Hematopoietic multipotent progenitor cell treated with erythropoietin and hydrocortisone succinate and interleukin-3 and kit ligand, for 17 days (in vitro differentiated cells): ENCODE data around the gene NSUN5.
"Not testable (repeated sequence)": the region's sequence is repeated elsewhere in the genome, so short reads cannot be mapped to it uniquely, and the experiment has no call there.

ENCODE experiments used
- DNase-seq: peaks from one replicate; pipeline ENCODE4 v3.0.0-alpha.2; 2015; ENCODE audit warnings: low spot score

Gene NSUN5

GRCh38 chr7:73308665-73309214 lies at the start of gene NSUN5:
Gene NSUN5 (minus strand): TSS chr7:73308826. CDS start chr7:73308790, 36 bp downstream.
- DNase-seq, result peak; percentile 53

GRCh38 chr7:73356159-73356558 lies 47.5 kb upstream of the NSUN5 start:
- DNase-seq, result no peak

DNA sequence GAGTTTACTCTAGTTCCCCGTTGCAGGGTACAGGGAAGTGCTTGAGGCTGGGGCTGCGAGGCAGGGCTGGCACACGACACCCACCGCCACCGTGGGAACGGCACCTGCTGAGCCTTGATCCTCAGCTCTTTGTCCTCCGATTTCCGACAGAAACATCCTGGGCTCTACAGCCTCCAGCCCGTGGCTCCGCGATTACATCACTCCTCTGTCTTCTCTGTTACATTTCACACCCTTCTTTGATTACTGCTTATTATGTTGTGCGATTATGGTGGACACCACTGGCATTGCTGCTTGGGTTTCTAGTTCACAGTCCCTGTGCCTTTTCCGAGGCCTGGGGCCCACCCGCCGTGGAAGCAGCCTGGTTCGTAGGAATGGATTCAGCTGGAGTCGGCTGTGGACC lies 46.2 kb upstream of the NSUN5 start:
- DNase-seq, result no peak

GRCh38 chr7:73354196-73354595 lies 45.6 kb upstream of the NSUN5 start:
- no peak for DNase-seq

GRCh38 chr7:73353243-73353642 lies 44.6 kb upstream of the NSUN5 start:
- no peak for DNase-seq

DNA sequence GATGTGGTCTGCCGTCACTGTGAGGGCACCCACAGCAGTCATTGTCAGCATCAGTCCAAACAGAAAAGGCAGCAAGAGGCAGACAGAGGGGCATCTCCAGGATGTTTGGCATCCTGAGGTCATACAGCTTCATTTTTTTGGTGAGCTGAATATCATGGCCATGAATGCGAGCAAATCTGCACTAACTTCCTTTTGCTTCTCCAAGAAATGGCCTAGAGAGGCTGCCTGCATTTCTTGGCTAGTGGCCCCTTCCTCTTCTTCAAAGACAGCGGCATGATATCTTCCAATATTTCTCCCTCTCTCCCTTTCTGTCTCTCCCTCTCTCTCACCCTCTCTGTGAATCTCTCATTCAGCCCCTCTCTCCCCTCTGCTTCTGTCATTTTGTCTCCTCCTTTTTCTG lies 44.2 kb upstream of the NSUN5 start:
- no peak for DNase-seq

GRCh38 chr7:73351447-73352167 lies 43.0 kb upstream of the NSUN5 start:
- DNase-seq, result no peak

- DNase-seq, result no peak
Measured at GRCh38 chr7:73350306-73351068, 41.9 kb upstream of the NSUN5 start.

GRCh38 chr7:73349763-73350162 lies 41.1 kb upstream of the NSUN5 start:
- DNase-seq, result no peak

DNA sequence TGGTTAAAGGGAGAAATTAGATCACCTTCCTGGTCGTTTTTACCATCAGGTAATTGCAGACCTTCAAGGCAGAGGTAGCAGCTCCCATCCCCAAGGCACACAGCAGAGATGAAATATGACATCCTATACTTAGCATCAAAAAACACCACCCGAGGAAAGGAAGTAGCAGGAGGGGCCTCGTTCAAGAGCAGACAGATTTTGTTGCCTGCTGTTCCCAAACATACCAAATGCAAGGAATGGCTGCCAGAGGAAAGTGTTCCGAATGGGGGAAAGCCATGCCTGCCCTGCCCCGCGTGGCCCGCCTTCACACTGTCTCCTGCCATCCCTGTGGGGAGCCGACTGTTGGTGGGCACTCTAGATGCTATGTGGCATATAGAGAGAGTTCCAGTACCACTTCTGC lies 37.3 kb upstream of the NSUN5 start:
- no peak for DNase-seq

DNA sequence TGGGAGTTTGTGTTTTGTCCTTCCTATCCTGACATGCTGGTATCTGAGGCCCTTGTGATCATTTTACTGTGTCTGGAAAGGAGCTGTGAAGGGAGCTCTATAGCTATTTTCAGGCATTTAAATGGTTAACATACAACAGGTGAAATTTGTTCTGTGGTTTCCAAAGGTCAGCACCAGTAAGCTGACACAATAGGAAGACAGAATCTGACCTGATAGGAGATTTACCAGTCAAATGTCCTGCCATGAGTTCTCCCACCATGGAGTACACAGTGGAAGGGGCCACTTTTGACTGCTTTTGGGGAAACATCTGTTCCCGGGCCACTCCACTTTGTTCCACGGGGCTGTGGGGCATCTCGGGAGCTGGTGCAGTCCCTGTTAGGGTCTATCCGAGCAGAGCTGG lies 36.9 kb upstream of the NSUN5 start:
- DNase-seq, result no peak

DNA sequence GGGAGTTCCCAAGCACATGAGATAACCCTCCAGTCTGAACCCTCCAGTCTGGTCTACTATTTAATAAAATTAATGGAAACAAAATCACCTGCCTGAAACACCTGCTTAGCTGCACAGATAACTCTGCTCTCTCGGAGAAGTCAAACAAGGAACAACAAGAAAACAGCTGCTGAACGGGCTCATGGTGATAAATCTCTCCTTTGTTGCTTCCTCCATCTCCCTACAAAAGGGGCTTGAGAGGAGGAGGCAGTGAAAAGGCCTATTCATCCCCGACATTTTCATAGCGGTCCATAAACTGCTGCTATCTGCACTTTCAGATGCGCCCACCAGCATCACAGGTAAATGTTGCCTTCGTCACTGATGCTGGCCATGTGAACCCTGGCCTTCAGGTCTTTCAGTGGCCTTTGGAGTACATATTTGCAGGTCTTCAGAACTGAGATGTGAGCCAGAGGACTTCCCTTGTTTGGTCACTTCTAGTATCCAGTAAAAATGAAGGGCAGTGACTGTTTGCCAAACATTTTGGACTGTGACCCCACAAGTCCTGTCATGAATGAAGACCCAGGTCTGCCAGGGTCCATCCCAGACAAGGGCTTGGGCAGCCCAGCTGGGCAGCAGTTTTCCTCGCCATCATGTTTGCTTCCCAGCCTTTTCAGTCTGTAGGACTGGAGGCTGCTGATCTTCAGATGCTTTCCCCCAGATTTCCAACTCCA lies 35.2 kb upstream of the NSUN5 start:
- DNase-seq, result no peak

DNA sequence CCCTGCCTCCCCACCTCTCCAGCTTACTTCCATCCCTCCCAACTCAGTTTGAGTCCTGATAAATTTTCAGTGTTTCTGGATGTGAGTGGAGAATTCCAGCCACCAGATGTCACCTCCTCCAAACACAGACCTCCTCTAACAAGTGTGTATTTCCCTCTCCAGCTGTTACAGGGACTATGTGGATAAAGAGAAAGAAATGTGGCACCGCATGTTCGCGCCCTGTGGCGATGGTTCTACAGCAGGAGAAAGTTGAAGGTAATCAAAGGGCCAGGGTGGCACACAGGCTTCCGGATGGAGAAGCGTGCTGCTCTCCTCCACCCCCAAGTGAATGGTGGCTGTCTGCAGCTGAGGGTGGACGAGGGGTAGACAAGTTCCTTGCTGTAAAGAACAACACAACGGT lies 34.0 kb upstream of the NSUN5 start:
- DNase-seq, result no peak

DNA sequence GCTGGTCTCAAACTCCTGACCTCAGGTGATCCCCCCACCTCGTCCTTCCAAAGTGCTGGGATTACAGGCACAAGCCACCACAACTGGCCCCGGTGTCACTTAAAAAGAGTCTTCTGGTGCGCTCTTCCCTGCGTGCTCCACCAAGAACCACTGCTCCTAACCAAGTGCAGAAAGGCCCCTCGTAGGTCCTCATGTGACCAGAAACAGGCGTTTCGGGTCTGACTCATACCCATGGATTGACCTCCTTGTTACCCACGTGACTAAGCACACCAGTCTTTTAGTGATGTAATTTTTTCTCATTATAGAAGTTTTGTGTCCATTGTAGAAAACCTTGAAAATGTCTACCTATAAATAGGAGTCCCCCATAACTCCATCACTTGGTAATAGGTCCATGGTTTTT lies 33.3 kb upstream of the NSUN5 start:
- no peak for DNase-seq

DNA sequence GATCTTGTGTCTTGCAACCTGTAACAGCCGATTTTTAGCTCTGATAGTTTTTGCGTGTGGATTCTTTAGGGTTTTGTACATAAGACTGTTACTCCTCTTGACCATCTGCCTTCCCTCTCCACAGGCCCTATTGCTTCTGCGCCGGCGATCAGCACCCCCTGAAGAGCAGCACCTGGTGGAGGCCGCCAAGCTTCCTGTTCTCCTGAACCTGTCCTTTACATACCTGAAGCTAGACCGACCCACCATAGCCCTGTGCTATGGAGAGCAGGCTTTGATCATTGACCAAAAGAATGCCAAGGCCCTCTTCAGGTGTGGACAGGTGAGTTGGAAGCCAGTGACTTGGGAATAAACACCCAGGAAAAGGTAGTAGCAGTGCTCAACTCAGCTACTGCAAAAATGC lies 31.9 kb upstream of the NSUN5 start:
- DNase-seq, result no peak

GRCh38 chr7:73338321-73338720 lies 29.7 kb upstream of the NSUN5 start:
- DNase-seq, result no peak

DNA sequence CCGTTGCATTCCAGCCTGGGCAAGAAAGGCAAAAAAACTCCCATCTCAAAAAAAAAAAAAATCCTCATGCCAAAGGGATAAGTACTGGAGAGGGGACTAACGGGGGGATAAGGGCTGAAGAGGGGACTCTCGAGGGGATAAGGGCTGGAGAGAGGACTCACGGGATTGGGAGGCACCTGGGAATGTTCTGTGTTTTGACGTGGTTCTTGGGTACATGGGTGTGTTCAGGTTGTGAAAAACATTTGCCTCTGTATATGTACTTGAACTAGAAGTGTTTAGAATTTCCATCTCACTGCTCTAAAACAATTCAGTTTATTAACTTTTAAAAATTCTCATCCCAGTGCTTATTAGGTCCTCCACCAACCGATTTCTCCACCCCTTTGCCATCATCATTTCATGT lies 23.8 kb upstream of the NSUN5 start:
- no peak for DNase-seq

GRCh38 chr7:73330772-73331171 lies 22.1 kb upstream of the NSUN5 start:
- DNase-seq, result no peak

DNA sequence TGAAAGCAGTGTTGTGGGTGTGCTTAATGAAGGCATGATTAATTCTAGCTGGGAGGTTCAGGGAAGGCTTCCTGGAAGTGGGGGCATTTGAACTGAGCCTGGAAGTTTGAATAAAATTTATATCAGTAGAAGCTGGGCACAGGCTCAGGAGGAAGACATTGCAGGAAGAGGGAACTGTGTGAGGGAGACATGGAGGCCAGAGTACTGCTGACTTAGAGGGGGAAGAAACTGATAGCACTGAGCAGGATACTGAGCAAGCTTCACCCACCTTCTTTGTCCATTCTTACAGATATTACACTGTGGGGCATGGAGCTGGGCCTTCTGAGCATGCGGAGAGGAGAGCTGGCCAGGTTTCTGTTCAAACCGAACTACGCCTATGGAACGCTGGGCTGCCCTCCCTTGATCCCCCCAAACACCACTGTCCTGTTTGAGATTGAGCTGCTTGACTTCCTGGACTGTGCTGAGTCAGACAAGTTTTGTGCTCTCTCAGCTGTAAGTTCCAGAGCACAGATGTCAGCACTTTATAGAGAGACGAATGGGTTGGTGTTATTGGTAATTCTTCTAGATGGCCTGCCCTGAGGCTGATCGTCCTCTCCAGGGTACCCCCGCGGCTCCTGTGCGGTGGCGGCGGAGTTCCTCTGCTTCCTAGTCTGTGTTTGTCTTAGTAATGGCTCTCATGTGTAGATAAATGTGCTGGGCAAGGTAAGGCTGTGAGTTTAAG lies 21.4 kb upstream of the NSUN5 start:
- DNase-seq, result no peak

- DNase-seq, result no peak
Measured at GRCh38 chr7:73328696-73329095, 20.1 kb upstream of the NSUN5 start.

DNA sequence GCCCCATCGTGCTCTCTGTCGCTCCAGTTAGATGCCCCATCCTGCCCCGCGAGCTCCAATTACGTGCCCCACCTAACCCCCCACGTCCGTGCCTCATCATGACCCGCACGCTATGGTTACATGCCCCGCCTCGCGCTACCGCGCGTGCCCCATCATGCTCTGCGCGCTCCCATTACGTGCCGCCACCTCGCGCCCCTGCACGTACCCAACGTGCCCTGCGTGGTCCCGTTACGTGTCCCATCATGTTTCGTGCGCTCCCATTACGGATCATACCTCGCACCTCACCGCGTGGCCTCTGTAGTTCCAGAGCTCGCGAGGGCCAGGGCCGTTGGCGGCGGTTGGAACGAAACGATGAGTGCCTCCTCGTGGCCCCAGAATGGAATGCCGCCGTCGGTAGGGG lies 19.3 kb upstream of the NSUN5 start, which contains the start of the genes FKBP6 and TRIM50:
Gene FKBP6 (plus strand): TSS at position 240 of the 400 bp plus-strand sequence. CDS start 268 bp downstream, outside the sequence.
Gene TRIM50 (minus strand): TSS at position 161 of the 400 bp plus-strand sequence. CDS start 3,295 bp downstream, outside the sequence.
- not testable (repeated sequence) for DNase-seq

DNA sequence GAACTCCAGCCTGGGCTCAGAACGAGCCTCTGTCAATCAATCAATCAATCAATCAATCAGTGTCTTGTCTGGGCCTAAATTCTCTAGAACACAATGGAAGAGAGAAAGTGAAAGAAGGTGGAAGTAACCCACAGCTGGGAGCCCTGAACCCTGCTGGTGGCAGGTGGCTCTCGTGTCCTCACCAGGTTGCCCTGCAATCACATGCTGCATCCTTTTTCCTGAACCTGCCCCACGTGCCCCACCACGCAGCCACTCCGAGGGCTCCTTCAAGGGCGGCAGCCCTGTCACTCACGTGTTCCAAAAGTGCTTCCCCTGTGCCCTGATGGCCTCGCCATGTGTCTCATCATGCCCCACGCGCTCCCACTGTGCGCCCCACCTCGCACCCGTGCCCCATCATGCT lies 18.8 kb upstream of the NSUN5 start:
- DNase-seq, result not testable (repeated sequence)
